Measurements from ENCODE around the gene NAXE.
"Not testable (repeated sequence)": the region's sequence is repeated elsewhere in the genome, so short reads cannot be mapped to it uniquely, and the experiment has no call there.

NAXE gene

DNA sequence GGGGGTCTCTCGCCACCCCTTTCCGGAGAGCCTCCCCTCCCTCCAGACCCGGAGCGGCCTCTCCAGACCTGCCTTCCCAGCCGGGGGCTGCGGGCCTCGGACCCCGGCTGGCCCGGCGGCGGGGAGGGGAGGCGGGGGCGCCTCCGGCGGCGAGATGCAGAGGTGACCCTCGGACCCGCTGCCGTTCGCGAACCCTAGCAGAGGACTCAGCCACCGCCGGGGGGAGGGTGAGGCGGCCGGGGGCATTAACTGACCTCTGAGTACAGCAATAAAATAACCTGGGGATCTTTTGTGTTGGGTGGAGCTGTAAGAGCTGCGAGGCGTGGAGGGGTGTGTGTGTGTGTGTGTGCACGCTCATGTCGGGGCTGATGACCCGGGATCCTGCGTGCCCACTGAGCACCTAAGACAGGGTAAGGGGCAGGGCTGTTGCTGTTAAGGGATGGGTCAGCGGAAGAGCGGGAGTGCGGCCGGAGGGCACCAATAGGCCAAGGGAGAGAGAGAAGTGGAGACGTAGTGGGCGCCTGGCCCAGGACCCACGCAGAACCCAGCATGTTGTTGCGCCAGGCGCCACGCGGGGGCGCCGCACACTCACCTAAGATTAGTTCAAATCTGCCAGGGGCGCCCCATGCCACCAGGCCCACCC is 34.0 kb downstream of the NAXE start:
- peak; percentile 68 for DNase-seq

DNA sequence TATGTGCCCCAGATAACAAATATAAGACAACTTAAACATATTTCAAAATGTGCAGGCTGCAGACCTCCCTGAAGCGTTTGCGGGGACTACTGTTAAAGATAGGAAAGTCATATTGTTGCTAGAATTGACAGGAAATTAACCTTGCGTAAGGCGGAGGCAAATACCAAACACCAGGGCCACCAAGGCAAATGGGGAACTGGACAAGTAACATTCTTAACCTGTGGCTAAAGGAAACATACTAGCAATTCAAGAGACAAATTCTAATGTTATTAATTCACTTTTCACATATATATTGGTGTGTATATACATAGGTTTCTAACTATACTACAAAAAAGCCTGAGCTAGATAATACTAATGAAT is 34.5 kb downstream of the NAXE start:
- DNase-seq, result no peak

DNA sequence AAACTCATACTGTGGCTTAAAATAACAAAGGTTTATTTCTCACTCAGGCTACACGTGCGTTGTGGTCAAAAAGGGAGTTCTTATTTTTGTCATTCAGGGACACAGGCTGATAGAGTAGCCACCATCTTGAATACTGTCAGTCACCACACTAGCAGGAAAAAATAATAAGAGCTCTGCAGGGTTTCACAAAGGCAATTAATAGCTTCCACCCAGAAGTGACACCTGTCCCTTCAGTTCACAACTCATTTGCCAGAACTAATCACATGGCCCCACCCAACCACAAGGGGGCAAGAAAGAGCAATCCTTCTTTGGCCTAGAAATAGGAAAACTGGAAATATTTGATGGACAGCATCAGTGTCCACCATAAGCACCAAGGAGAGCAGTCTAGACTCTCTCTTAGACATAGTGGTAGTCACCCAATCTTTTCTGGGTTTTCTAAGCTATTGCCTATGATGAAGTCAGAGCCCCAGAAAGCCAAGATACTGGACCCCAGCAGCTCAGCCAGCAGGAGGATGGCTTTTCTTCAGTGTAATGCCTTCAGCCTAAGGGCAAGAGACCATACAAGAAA is 35.8 kb downstream of the NAXE start:
- DNase-seq, result peak; percentile 33

DNA sequence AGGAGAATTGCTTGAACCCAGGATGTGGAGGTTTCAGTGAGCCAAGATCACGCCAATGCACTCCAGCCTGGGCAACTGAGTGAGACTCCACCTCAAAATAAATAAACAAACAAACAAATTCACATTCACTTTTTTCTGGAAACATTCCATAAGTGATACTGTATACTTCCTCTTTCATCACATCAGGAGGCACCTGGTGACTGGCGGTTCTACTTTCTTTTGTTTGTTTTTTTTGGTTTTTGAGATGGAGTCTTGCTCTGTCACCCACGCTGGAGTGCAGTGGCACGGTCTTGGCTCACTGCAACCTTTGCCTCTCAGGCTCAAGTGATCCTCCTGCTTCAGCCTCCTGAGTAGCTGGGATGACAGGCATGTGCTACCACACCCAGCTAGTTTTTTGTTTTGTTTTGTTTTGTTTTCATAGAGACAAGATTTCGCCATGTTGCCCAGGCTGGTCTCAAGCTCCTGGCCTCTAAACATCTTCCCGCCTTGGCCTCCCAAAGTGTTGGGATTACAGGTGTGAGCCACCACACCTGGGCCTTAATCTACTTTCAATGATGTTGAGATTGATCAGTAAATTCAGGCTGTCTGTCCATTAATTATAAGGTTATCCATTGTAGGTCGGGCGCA is 38.4 kb downstream of the NAXE start:
- DNase-seq, result no peak

DNA sequence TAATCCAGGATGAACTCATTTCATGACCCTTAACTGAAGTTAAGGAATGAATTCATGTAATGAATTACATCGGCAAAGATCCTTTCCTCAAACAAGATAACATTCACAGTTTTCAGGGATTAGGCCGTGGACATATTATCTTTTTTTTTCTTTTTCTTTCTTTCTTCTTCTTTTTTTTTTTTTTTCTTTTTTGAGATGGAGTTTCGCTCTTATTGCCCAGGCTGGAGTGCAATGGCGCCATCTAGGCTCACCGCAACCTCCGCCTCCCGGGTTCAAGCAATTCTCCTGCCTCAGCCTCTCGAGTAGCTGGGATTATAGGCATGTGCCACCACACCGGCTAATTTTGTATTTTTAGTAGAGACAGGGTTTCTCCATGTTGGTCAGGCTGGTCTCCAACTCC is 39.6 kb downstream of the NAXE start:
- DNase-seq, result not testable (repeated sequence)

DNA sequence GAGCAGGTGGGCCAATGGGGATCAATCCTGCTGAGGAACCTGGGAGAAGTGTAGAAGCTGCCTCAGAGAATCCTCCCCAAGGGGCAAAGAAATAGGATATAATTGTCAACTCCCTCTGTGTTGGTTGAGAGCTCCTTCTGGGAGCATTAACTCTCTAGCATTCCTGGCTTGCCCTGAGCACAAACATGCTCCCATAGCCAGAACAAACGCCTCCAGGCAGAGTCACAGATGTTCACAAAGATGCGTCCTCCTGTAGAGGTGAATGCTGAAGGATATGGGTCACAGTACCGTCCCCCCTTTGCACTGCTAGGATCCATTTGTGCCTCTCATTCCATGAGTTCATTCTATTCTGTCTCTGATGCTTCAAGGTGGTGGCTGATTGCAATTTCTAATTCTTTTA is 40.8 kb downstream of the NAXE start:
- no peak for DNase-seq

DNA sequence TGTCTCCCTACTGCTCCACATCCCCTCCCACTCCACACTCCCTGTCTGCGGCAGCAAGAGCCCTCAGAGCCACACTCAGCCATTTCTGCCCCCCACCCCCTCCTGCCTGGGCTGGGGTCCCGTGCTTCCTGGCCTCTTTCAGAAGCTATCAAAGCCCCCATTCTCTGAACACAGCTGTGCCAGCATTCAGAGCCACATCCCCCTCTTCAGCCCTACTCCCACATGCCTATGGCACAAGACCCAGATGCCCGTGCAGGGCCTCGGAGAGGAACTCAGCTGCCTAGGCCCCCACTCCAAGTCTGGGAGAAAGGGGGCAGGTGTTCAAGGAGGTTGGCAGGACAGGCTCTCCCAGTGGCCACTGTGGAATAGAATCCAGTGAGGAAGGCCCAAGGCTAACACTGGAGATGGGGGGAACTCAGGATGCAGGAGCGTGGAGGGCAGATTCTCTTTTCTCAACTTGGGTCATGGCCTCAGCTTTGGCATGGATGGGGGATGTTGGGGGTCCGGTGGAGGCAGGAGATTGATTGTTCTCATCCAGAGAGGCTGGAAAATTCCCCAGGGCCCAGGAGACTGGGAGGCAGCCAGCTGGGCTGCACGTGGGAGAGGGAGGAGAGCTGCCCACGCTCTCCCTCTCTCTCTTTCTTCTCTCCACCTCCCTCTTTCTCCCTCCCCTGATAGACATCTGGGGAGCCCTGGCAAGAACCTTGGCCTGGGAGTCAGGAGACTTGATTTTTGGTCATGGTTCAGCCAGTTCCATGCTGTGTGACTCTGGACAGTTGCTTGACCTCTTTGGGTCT is 46.8 kb downstream of the NAXE start:
- no peak for DNase-seq

DNA sequence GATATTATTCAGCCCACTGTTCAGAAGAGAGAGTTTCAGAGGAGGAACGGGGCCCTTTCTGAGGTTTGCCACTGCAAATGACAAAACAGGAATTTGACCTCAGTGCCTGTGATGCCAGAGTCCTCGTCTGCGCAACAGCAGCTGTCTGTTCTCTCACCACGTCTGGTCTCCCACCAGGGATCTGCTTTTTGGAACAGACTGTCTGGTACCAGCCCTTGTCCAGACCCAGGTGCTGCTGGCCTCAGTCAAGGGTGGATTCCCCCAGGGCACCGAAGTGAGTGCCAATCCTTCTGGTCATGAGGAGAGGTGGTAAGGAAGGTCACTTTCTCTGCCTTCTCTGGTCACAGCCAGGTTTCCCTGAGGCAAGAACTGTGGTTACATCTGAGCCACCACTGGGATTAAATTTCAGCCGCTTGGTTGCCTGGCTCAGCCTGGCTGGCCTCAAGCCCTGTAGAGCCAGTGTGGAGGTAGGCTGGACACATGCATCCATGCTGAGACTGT is 48.1 kb downstream of the NAXE start:
- no peak for DNase-seq

DNA sequence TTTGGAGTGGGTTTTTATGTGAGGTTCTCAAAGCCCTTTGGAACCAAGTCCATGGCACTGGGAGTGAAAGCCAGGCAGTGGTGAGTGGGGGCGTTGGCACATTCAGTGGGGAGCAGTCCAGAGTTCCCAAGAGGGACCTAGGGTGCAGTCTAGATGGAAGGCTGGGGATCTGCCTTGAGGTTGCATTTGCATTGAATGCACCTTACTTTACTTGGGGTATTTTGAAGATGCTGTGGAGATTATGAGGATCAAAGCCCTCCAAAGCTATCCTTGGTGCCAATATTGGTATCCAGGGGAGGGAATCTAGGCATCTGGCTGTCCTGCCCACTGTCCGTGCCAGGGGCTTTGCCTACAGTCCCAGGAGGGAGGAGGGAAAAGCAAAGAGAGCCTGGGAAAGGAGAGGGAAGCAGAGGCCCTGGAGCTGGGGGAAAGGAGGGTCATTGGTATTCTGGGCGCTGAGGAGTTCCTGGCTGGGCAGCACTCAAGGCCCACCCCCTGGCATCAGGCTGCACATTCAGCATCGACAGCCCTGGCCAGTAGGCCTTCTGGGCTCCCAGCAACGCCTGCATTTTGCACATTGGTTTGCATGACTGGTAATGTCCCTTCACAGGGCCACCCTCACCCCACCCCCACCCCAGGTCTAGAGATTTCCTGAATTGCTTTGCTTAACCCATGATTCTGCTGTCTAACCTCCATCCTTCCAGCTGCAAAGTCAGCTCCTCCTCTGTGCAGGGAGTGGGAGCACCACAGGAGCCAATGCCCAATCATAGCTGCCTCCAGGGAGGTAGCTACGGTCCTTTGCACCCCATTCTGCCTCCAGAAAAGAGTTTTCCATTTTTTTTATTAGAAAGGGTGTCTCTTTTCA is 49.5 kb downstream of the NAXE start:
- DNase-seq, result peak; percentile 52

DNA sequence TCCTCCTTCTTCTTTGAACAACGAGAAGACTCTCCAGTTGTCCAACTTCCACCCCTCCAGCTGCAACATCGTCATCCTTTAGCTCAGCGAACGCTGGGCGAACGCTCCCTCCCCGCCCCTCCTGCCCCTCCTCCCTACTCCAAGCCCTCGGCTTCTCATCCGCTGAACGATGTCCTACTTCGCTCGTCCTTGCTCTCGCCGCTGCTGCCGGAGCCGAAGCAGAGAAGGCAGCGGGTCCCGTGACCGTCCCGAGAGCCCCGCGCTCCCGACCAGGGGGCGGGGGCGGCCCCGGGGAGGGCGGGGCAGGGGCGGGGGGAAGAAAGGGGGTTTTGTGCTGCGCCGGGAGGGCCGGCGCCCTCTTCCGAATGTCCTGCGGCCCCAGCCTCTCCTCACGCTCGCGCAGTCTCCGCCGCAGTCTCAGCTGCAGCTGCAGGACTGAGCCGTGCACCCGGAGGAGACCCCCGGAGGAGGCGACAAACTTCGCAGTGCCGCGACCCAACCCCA is 50.2 kb downstream of the NAXE start, which contains the start of gene BCAN:
BCAN (plus strand) TSS at position 357 of the 504 bp plus-strand sequence. CDS start 3,938 bp downstream, outside the sequence.
- DNase-seq, result peak; percentile 81

DNA sequence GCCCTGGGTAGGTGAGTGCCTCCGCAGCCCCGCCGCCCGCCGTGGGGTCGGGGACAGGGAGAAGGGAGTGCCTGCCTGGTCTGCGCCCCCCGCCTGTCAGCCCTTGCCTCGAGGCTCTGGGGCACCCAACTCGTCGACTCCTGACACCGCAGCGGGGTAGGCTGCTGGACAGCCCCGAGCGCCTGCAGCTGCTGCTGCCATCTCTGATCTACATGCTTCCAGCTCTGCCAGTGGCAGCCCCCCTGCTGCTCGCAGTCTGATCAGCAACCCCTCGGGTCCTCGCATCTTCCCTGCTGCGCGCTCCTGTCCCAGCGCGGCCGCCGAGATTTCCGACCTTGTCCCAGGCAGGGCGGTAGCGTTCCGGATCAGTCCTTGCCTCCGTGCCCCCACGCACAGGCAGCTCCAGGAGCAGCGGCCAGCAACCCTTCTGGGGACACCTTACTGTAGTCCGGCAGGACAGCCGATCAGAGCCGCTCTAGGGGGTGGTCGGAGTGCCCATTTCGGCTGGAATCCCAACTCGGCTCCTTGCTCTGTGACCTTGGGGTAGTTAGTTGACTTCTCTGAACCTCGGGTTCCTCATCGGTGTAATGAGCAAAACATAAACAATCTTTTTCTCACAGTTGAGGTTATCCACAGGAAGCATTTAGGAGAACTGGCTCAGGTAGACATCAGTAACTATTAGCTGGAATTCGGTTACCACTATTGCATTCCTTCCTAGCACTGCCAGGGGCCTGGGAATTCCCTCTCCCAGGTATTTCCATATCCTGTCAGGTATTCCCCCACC is 50.9 kb downstream of the NAXE start:
- DNase-seq, result peak; percentile 39

DNA sequence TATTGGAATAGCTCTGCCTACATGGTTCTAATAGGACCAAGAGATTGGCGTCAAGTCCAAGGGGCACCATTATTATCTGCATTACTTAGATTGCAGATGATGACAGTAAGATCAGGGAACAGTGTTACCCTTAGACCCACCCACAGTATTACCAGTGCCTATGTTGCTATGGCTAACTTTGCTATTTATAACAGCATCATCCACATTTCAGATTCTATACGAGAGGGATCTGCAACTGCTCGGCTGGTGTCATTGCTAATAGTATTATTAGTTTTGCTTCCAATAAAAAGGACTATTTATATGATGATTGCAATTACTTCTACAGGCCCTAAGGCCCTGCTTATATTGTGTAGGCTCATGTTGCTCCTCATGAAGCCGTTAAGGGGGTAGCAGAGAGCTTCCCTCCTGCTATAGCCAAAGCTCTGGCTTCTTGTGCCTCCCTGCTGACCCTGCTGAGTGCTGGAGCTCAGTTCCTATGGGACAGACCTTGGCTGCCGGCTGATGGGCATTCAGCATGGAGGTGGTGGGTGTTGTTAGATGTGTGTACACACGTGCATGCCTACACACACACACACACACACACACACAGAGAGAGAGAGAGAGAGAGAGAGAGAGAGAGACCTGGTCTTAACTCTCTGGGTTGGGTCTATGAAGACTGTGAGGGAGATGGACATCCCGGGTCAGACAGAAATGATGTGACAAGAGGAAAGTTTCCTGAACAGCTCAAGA is 51.6 kb downstream of the NAXE start:
- DNase-seq, result peak; percentile 14

DNA sequence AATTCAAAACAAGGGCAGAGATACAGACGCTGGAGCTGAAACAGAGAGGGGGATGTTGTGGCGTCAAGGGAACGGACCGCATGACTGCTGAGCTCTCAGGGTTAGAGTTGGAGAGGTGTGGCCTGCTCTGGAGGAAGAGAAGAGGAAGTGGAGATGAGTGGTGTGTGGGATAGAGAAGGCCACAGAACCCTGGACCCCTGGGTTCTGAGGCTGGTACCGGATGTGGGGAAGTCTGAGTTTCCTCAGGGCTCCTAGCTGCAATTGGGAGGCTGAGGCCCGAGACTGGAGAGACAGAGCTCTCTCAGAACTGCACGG is 52.2 kb downstream of the NAXE start:
- peak; percentile 9 for DNase-seq
